Stimulated activated naive CD8-positive, alpha-beta T cell treated with anti-CD3 and anti-CD28 coated beads, Interleukin-15, amount 100 ng/mL, for 72 hours (primary cell): Measurements from ENCODE around the gene NGDN.
A peak's percentile ranks its signal among the peaks of the same experiment; 100 is the strongest.

ENCODE experiments used
- ATAC-seq: fragments of 150-1000 bp; cut with Tn5 transposase; 2 replicates; pipeline ENCODE4 v1.10.0; 2021; ENCODE audit warnings: mild to moderate bottlenecking, moderate library complexity
- DNase-seq, 2 donors: peaks; one replicate each; pipeline ENCODE4 v3.0.0; 2021 to 2022
- H3K27ac Mint-ChIP-seq, 2 donors: one replicate each; pipeline ENCODE4 v1.8.0; 2022; ENCODE audit warnings: mild to moderate bottlenecking in 2 of 2, mixed read lengths in 2 of 2, moderate library complexity in 2 of 2
- H3K27me3 Mint-ChIP-seq: one replicate; pipeline ENCODE4 v1.8.0; 2022; ENCODE audit warnings: mixed read lengths
- H3K4me1 Mint-ChIP-seq: one replicate; pipeline ENCODE4 v1.8.0; 2022; ENCODE audit warnings: mild to moderate bottlenecking, mixed read lengths
- H3K4me3 Mint-ChIP-seq, 2 donors: one replicate each; pipeline ENCODE4 v1.8.0; 2022; ENCODE audit warnings: mild to moderate bottlenecking in 2 of 2, mixed read lengths in 2 of 2, moderate library complexity in 1 of 2
- H3K9me3 Mint-ChIP-seq, 2 donors: one replicate each; pipeline ENCODE4 v1.8.0; 2022; ENCODE audit warnings: mixed read lengths in 2 of 2

Gene NGDN

GRCh38 chr14:23436327-23437132 lies 33.0 kb upstream of the NGDN start:
- Mint-ChIP-seq H3K4me1 (no peaks in the 10 kb centered on the region), H3K4me3 (no peak overlapping the region), H3K27me3 (peaks cover 7% of the 10 kb centered on the region), H3K9me3 (no peaks in the 10 kb centered on the region), H3K27ac (no peak overlapping the region)
- DNase-seq (peak in 1 of 2 donors; percentile 4), ATAC-seq (no peak)

GRCh38 chr14:23437133-23438100 lies 32.1 kb upstream of the NGDN start:
- Mint-ChIP-seq H3K27me3 (peaks cover 11% of the 10 kb centered on the region), H3K9me3 (no peaks in the 10 kb centered on the region), H3K27ac (peak overlapping the region in 1 of 2 donors; percentile 16), H3K4me1 (no peaks in the 10 kb centered on the region), H3K4me3 (no peak overlapping the region)
- no peak for ATAC-seq
- DNase-seq, result peak in 1 of 2 donors; percentile 6

GRCh38 chr14:23438101-23438971 lies 31.2 kb upstream of the NGDN start:
- Mint-ChIP-seq H3K9me3 (no peaks in the 10 kb centered on the region), H3K27me3 (peaks cover 19% of the 10 kb centered on the region), H3K4me3 (no peak overlapping the region), H3K4me1 (no peaks in the 10 kb centered on the region), H3K27ac (peak overlapping the region in 1 of 2 donors; percentile 27)
- ATAC-seq (no peak), DNase-seq (peak in 1 of 2 donors; percentile 6)

GRCh38 chr14:23439107-23439835 lies 30.2 kb upstream of the NGDN start:
- H3K27ac Mint-ChIP-seq, result peak overlapping the region in 1 of 2 donors; percentile 27
- ATAC-seq (no peak), DNase-seq (no peak)
- H3K9me3 Mint-ChIP-seq, result no peaks in the 10 kb centered on the region
- H3K4me3 Mint-ChIP-seq, result no peak overlapping the region
- H3K27me3 Mint-ChIP-seq, result peaks cover 12% of the 10 kb centered on the region
- no peaks in the 10 kb centered on the region for H3K4me1 Mint-ChIP-seq

GRCh38 chr14:23441076-23441475 lies 28.4 kb upstream of the NGDN start:
- no peaks in the 10 kb centered on the region for H3K9me3 Mint-ChIP-seq
- H3K4me1 Mint-ChIP-seq, result no peaks in the 10 kb centered on the region
- no peak overlapping the region for H3K4me3 Mint-ChIP-seq

GRCh38 chr14:23442721-23443356 lies 26.7 kb upstream of the NGDN start:
- ATAC-seq, result no peak
- H3K27me3 Mint-ChIP-seq, result peaks cover 12% of the 10 kb centered on the region

More at GRCh38 chr14:23441076-23441475, 28.4 kb upstream of the NGDN start:
- no peak overlapping the region for H3K27ac Mint-ChIP-seq
- H3K27me3 Mint-ChIP-seq, result peaks cover 12% of the 10 kb centered on the region
- DNase-seq (no peak), ATAC-seq (no peak)

GRCh38 chr14:23443411-23443812 lies 26.1 kb upstream of the NGDN start:
- ATAC-seq (no peak), DNase-seq (no peak)
- no peak overlapping the region for H3K4me3 Mint-ChIP-seq
- H3K4me1 Mint-ChIP-seq, result peaks cover 9% of the 10 kb centered on the region
- H3K27me3 Mint-ChIP-seq, result peaks cover 12% of the 10 kb centered on the region
- H3K27ac Mint-ChIP-seq, result no peak overlapping the region
- H3K9me3 Mint-ChIP-seq, result no peaks in the 10 kb centered on the region

More at GRCh38 chr14:23442721-23443356, 26.7 kb upstream of the NGDN start:
- no peaks in the 10 kb centered on the region for H3K9me3 Mint-ChIP-seq
- no peak overlapping the region for H3K27ac Mint-ChIP-seq
- DNase-seq, result no peak
- H3K4me3 Mint-ChIP-seq, result no peak overlapping the region
- H3K4me1 Mint-ChIP-seq, result peaks cover 6% of the 10 kb centered on the region

- Mint-ChIP-seq H3K9me3 (no peaks in the 10 kb centered on the region), H3K27me3 (peaks cover 12% of the 10 kb centered on the region), H3K4me3 (no peak overlapping the region), H3K27ac (no peak overlapping the region), H3K4me1 (peaks cover 9% of the 10 kb centered on the region)
- no peak for ATAC-seq
- DNase-seq, result no peak
These were observed 25.6 kb upstream of the NGDN start for GRCh38 chr14:23443881-23444280.

- ATAC-seq, result no peak
- Mint-ChIP-seq H3K9me3 (no peaks in the 10 kb centered on the region), H3K4me1 (peaks cover 9% of the 10 kb centered on the region), H3K27me3 (peaks cover 15% of the 10 kb centered on the region), H3K27ac (no peak overlapping the region), H3K4me3 (no peak overlapping the region)
- no peak for DNase-seq
These were observed 25.2 kb upstream of the NGDN start for GRCh38 chr14:23444314-23444713.

GRCh38 chr14:23445773-23446172 lies 23.7 kb upstream of the NGDN start:
- no peak for DNase-seq
- no peak for ATAC-seq
- Mint-ChIP-seq H3K9me3 (no peaks in the 10 kb centered on the region), H3K4me1 (peaks cover 9% of the 10 kb centered on the region), H3K27me3 (peaks cover 25% of the 10 kb centered on the region), H3K4me3 (no peak overlapping the region), H3K27ac (no peak overlapping the region)

GRCh38 chr14:23446291-23446851 lies 23.1 kb upstream of the NGDN start:
- DNase-seq (no peak), ATAC-seq (no peak)
- Mint-ChIP-seq H3K27ac (no peak overlapping the region), H3K9me3 (no peaks in the 10 kb centered on the region), H3K4me1 (peaks cover 9% of the 10 kb centered on the region), H3K27me3 (peaks cover 25% of the 10 kb centered on the region), H3K4me3 (no peak overlapping the region)

GRCh38 chr14:23447361-23448350 lies 21.8 kb upstream of the NGDN start:
- H3K4me1 Mint-ChIP-seq, result peaks cover 9% of the 10 kb centered on the region
- DNase-seq (no peak), ATAC-seq (peak; percentile 77)
- H3K27ac Mint-ChIP-seq, result peak overlapping the region; percentile 90 to 93
- peak overlapping the region in 1 of 2 donors; percentile 64 for H3K4me3 Mint-ChIP-seq
- peaks cover 19% of the 10 kb centered on the region for H3K27me3 Mint-ChIP-seq
- no peaks in the 10 kb centered on the region for H3K9me3 Mint-ChIP-seq

- peaks cover 9% of the 10 kb centered on the region for H3K4me1 Mint-ChIP-seq
- ATAC-seq, result no peak
- H3K27ac Mint-ChIP-seq, result peak overlapping the region in 1 of 2 donors; percentile 45
- peaks cover 23% of the 10 kb centered on the region for H3K27me3 Mint-ChIP-seq
- no peaks in the 10 kb centered on the region for H3K9me3 Mint-ChIP-seq
- no peak for DNase-seq
- H3K4me3 Mint-ChIP-seq, result no peak overlapping the region
These were observed 20.2 kb upstream of the NGDN start for GRCh38 chr14:23449314-23449713.
